HG03378 (cell line): ENCODE results near the gene MXRA7.
"Not testable (repeated sequence)": the region's sequence is repeated elsewhere in the genome, so short reads cannot be mapped to it uniquely, and the experiment has no call there.

Experiments used
- ATAC-seq: cut with Tn5 transposase; IDR thresholded peaks from one replicate; pipeline ENCODE4 v1.9.1; 2021; ENCODE audit warnings: mild to moderate bottlenecking, moderate library complexity; ENCODE audit not compliant: unreplicated experiment

Gene MXRA7

GRCh38 chr17:76710863-76711611, at the start of gene MXRA7:
MXRA7 (minus strand) TSS chr17:76710965; CDS start chr17:76710946, 19 bp downstream.
- ATAC-seq = no peak

- ATAC-seq = no peak
Measured at GRCh38 chr17:76758570-76758969, 47.8 kb upstream of the MXRA7 start.

GRCh38 chr17:76757256-76757655, 46.5 kb upstream of the MXRA7 start:
- ATAC-seq = no peak

GRCh38 chr17:76755285-76755684, 44.5 kb upstream of the MXRA7 start:
- no peak for ATAC-seq

GRCh38 chr17:76753061-76753961, 42.5 kb upstream of the MXRA7 start:
- ATAC-seq = no peak

- ATAC-seq = no peak
Measured at GRCh38 chr17:76752006-76752405, 41.2 kb upstream of the MXRA7 start.

- no peak for ATAC-seq
Measured at GRCh38 chr17:76751416-76751993, 40.7 kb upstream of the MXRA7 start.

GRCh38 chr17:76748657-76749056, 37.9 kb upstream of the MXRA7 start:
- ATAC-seq = no peak

- no peak for ATAC-seq
Measured at GRCh38 chr17:76747716-76748363, 37.1 kb upstream of the MXRA7 start.

GRCh38 chr17:76745785-76746184, 35.0 kb upstream of the MXRA7 start:
- ATAC-seq = not testable (repeated sequence)

- ATAC-seq = no peak
Measured at GRCh38 chr17:76744747-76745146, 34.0 kb upstream of the MXRA7 start.

GRCh38 chr17:76742958-76743357, 32.2 kb upstream of the MXRA7 start:
- ATAC-seq = no peak

- no peak for ATAC-seq
Measured at GRCh38 chr17:76740329-76741118, 29.8 kb upstream of the MXRA7 start.

GRCh38 chr17:76739568-76740115, 28.9 kb upstream of the MXRA7 start:
- ATAC-seq = not testable (repeated sequence)

- ATAC-seq = no peak
Measured at GRCh38 chr17:76738468-76738850, 27.7 kb upstream of the MXRA7 start.

GRCh38 chr17:76737676-76738467, 27.1 kb upstream of the MXRA7 start, which contains the start of gene MFSD11:
MFSD11 (plus strand) TSS chr17:76738119; CDS start chr17:76738353, 234 bp downstream.
- peak; percentile 33 for ATAC-seq

- peak; percentile 69 for ATAC-seq
Measured at GRCh38 chr17:76737082-76737675, 26.4 kb upstream of the MXRA7 start, which contains the start of gene SRSF2. SRSF2 (minus strand) TSS chr17:76737331; CDS start chr17:76737160, 171 bp downstream.

- no peak for ATAC-seq
Measured at GRCh38 chr17:76736349-76737081, 25.8 kb upstream of the MXRA7 start.
